Right lobe of liver (tissue), 6 donors: ENCODE measurements around the gene CRLF3. TPM values are rescaled to one million over a fixed set of nuclear protein-coding genes. Genes with fewer than 3 reads are reported as not detected.
"Not testable (repeated sequence)": the region's sequence is repeated elsewhere in the genome, so short reads cannot be mapped to it uniquely, and the experiment has no call there.

Experiments
- ATAC-seq, 4 donors: fragments of 200-7000 bp; cut with Tn5 transposase; one replicate each; pipeline ENCODE4 v1.9.1; 2020; ENCODE audit warnings: mild to moderate bottlenecking in 4 of 4, moderate library complexity in 4 of 4
- DNase-seq, 3 donors: peaks; one replicate each; pipeline ENCODE4 v3.0.0-alpha.2; 2020
- H3K27ac ChIP-seq, 3 donors: fragments of 200-600 bp; one replicate each; pipeline ENCODE4 v1.8.0; 2022
- H3K27me3 ChIP-seq, 2 donors: fragments of 200-600 bp; one replicate each; pipeline ENCODE4 v1.8.0; 2022
- H3K36me3 ChIP-seq, 4 donors: fragments of 200-600 bp; sonication (generic) in 1 of 4; one replicate each; pipeline versions ENCODE4 v1.5.1 to v1.8.0; 2017 to 2022; ENCODE audit warnings: control low read depth in 1 of 4
- H3K4me1 ChIP-seq, 4 donors: fragments of 200-600 bp; sonication (generic) in 1 of 4; one replicate each; pipeline versions ENCODE4 v1.5.1 to v1.8.0; 2017 to 2022; ENCODE audit warnings: control low read depth in 1 of 4
- H3K4me3 ChIP-seq, 3 donors: fragments of 200-600 bp; one replicate each; pipeline ENCODE4 v1.8.0; 2022
- H3K9me3 ChIP-seq, 4 donors: fragments of 200-600 bp; sonication (generic) in 1 of 4; one replicate each; pipeline versions ENCODE4 v1.5.1 to v1.8.0; 2017 to 2022; ENCODE audit warnings: control low read depth in 1 of 4
- POLR2A ChIP-seq: fragments of 450-650 bp; IDR thresholded peaks from one replicate; pipeline ENCODE4 v1.6.1; 2017; ENCODE audit warnings: antibody characterized with exemption, mild to moderate bottlenecking
- WGBS: methylation state at CpG from one replicate; pipeline ENCODE4 v1.1.6; 2018; ENCODE audit warnings: low coverage, low lambda C conversion rate; ENCODE audit not compliant: insufficient coverage; ENCODE audit errors: missing lambda C conversion rate; 5-methylcytosine and 5-hydroxymethylcytosine counted together
- intact Hi-C, 2 donors: fragments of 100-400 bp; cut with DNase I; formaldehyde crosslinking; loops; one replicate each; pipeline versions ENCODE4 v1.11.2 to v1.14.1; 2022
- total RNA-seq, 6 experiments: library from RNA; depleted of rRNA in 2 of 6; stranded (reverse); fragments of >200 nt in 2 of 6; fragmentation: NEBNext Ultra II Directional in 3 of 6; extraction: Animal tissue kit (Norgen Biotek cat#: 25700) in 3 of 6; gene quantifications; one replicate each; pipeline versions ENCODE4 v1.1.0 to v1.2.4, GENCODE V29; 2016 to 2023
- TF ChIP-seq, protein P1 (sequence below), 4 donors: fragments of 200-600 bp in 3 of 4; fragments of 450-650 bp in 1 of 4; IDR thresholded peaks; one replicate each; pipeline versions ENCODE4 v1.5.1 to v1.8.0; 2016 to 2022; ENCODE audit warnings: antibody characterized with exemption in 4 of 4, mild to moderate bottlenecking in 2 of 4
- donor health status: DM: no; HTN: yes; CAD: no.
- donor health status: DM: no; HTN: no; CAD: no.
- donor health status: DM: no; HTN: no; CAD: no.
- donor health status: DM: no; HTN: yes; CAD: no.
- donor health status: DM: no; HTN: yes; CAD: no.

CRLF3 gene
- total RNA-seq, 6 experiments from 2014 or later, result 2.4 to 6.7 (median 5.0) TPM

DNA sequence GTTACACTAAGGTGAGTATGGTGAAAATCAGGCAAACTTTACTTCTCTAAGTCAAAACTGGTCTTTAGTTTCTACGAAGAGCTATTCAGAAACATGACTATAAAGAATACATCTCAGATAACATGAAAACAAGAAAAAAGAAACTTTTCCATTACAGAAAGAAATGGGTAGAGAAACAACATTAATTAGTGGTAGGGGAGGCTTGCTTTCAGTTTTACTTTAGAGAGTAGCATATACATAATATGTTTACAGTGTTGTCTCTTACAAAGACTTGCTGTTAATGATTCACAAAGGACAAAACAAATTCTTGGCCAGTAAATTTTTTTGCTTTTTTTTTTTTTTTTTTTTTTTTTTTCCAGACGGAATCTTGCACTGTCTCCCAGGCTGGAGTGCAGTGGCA, 34.2 kb downstream of the CRLF3 start:
- WGBS, result 32% methylated on average over 2 of the region's 2 CpGs
- Histone ChIP-seq H3K4me1 (no peaks in the 10 kb centered on the region), H3K4me3 (no peak overlapping the region), H3K27me3 (no peaks in the 10 kb centered on the region), H3K36me3 (peaks cover 0 to 52% (median 16%) of the 10 kb centered on the region in 4 donors), H3K9me3 (no peaks in the 10 kb centered on the region), H3K27ac (peak overlapping the region in 1 of 3 donors; percentile 22)
- ATAC-seq (peak; percentile 45 to 69 (median 54)), DNase-seq (no peak)
- intact Hi-C loops, result no loop called here
- TF ChIP-seq, protein P1, sequence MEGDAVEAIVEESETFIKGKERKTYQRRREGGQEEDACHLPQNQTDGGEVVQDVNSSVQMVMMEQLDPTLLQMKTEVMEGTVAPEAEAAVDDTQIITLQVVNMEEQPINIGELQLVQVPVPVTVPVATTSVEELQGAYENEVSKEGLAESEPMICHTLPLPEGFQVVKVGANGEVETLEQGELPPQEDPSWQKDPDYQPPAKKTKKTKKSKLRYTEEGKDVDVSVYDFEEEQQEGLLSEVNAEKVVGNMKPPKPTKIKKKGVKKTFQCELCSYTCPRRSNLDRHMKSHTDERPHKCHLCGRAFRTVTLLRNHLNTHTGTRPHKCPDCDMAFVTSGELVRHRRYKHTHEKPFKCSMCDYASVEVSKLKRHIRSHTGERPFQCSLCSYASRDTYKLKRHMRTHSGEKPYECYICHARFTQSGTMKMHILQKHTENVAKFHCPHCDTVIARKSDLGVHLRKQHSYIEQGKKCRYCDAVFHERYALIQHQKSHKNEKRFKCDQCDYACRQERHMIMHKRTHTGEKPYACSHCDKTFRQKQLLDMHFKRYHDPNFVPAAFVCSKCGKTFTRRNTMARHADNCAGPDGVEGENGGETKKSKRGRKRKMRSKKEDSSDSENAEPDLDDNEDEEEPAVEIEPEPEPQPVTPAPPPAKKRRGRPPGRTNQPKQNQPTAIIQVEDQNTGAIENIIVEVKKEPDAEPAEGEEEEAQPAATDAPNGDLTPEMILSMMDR (IDR thresholded peaks at IDR 0.05), result no peak
- TF ChIP-seq POLR2A, result no peak

DNA sequence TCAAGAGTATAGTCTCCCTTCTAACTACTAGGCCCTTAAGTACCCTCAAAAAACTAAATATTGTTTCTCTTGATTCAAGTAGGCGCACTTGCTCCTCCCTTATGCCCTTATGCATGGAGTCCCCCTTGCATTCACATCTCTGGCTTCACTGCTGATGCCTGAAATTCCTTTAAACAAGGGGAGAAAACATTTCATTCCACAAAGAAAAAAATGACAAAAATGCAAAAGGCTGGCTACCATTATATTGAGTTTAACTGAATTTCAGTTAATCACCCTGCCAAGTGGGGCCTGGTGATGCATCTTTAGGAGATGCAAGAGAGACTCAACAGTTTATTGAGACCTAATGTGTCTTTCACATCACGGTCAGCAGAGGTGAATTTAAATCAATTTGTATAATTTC, 35.6 kb downstream of the CRLF3 start:
- no peak for DNase-seq
- TF ChIP-seq POLR2A, result no peak
- TF ChIP-seq, protein P1 (IDR thresholded peaks at IDR 0.05), result no peak
- 82% methylated on average over 2 of the region's 2 CpGs for WGBS
- H3K36me3 ChIP-seq, result peaks cover 0 to 45% (median 15%) of the 10 kb centered on the region in 4 donors
- intact Hi-C loops, result no loop called here
- H3K27ac ChIP-seq, result no peak overlapping the region
- no peaks in the 10 kb centered on the region for H3K27me3 ChIP-seq
- ATAC-seq, result no peak
- H3K4me1 ChIP-seq, result no peaks in the 10 kb centered on the region
- H3K9me3 ChIP-seq, result no peaks in the 10 kb centered on the region
- H3K4me3 ChIP-seq, result no peak overlapping the region

DNA sequence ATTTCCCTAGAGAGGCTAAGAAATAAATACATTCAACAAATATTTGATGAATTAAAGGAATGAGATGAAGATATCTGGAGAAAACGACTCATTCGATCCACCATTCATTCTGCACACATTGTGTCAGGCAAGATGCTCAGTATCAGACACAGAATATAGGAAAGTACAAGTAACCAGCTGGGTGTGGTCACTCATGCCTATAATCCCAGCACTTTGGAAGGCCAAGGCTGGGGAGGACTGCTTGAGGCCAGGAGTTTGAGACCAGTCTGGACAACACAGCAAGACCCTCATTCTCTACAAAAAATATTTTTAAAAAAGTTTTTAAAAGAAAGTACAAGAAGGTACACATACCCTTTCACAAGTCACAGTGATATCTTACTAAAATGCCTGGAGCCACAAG, 42.3 kb downstream of the CRLF3 start:
- no peak for TF ChIP-seq POLR2A
- TF ChIP-seq, protein P1 (IDR thresholded peaks at IDR 0.05), result no peak
- no peak overlapping the region for H3K4me3 ChIP-seq
- WGBS, result 85% methylated on average over 2 of the region's 2 CpGs
- ATAC-seq (no peak), DNase-seq (no peak)
- no peaks in the 10 kb centered on the region for H3K4me1 ChIP-seq
- H3K27ac ChIP-seq, result no peak overlapping the region
- no peaks in the 10 kb centered on the region for H3K27me3 ChIP-seq
- intact Hi-C loops, result no loop called here
- no peaks in the 10 kb centered on the region for H3K9me3 ChIP-seq
- peaks cover 0 to 18% (median 3%) of the 10 kb centered on the region in 4 donors for H3K36me3 ChIP-seq

DNA sequence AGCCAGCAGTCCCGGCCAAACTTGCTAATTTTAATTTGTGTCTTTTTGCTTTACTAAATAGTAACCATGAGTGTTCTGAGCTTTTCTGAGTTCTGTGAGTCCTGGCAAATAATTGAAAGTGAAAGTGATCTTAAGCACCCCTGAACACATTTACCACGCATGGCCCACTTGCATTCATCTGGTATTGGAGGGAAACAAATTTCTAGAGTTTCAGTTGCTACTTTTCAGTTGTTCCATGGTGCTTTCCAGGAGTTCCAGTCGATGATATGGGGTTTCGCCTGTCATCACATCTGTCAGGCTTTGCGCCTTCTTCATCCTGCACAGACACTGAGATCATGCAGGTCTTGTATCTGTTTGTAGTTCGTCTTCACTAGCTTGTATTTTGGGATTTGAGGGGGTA, 44.1 kb downstream of the CRLF3 start:
- Histone ChIP-seq H3K27ac (no peak overlapping the region), H3K4me3 (no peak overlapping the region), H3K4me1 (no peaks in the 10 kb centered on the region), H3K9me3 (no peaks in the 10 kb centered on the region), H3K36me3 (peaks cover 0 to 6% (median 2%) of the 10 kb centered on the region in 4 donors), H3K27me3 (no peaks in the 10 kb centered on the region)
- intact Hi-C loops, result no loop called here
- WGBS, result 90% methylated on average over 6 of the region's 6 CpGs
- TF ChIP-seq, protein P1 (IDR thresholded peaks at IDR 0.05), result no peak
- no peak for TF ChIP-seq POLR2A
- no peak for ATAC-seq
- no peak for DNase-seq

DNA sequence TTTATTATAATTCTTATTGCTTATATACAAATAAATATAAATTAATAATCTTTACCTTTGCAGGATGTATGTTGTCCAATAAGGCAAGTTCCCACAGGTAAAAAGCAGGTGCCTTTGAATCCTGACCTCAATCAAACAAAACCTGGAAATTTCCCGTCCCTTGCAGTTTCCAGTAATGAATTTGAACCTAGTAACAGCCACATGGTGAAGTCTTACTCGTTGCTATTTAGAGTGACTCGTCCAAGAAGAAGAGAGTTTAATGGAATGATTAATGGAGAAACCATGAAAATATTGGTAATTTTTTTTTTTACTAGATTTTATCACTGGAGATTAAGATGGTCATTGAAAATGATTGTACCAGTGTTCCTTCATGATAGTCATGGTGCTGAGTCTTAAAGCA, 55.7 kb downstream of the CRLF3 start:
- peaks cover 0 to 35% (median 7%) of the 10 kb centered on the region in 4 donors for H3K36me3 ChIP-seq
- WGBS, result 90% methylated on average over 3 of the region's 3 CpGs

DNA sequence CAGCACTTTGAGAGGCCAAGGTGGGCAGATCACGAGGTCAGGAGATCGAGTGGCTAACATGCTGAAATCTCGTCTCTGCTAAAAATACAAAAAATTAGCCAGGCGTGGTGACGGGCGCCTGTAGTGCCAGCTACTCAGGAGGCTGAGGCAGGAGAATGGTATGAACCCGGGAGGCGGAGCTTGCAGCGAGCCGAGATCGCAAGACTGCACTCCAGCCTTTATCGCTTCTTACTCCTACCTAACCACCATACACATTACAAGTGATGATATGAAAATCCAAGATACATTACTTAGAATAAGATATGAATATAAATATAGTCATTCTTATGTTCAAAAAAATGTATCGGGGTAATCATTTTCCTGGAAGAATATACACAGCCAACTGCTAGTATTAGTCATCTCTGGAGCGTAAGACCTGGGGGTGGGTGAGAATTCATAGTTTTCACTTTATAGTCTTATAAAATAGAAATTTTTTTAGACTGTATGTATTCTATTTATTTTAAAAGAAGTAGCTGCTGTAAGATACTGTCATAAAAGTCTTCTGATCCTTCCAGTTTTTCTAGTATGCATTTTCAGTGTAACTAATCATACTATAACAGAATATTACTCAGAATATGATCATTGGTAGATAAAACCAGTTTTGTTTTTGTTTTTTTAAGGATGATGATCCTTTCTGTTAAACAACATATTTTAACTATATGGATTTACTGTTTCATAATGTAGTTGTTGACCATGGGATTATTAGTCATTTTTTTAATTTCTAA, 56.7 kb downstream of the CRLF3 start:
- ATAC-seq, H3K27ac ChIP-seq, H3K9me3 ChIP-seq, H3K4me3 ChIP-seq, H3K4me1 ChIP-seq, DNase-seq, H3K27me3 ChIP-seq, intact Hi-C loops: not testable (repeated sequence)
- peaks cover 0 to 40% (median 7%) of the 10 kb centered on the region in 4 donors for H3K36me3 ChIP-seq
- WGBS, result 95% methylated on average over 13 of the region's 14 CpGs

More for the DNA sequence above, 55.7 kb downstream of the CRLF3 start:
- ATAC-seq, intact Hi-C loops, DNase-seq, H3K4me3 ChIP-seq, H3K4me1 ChIP-seq, H3K27ac ChIP-seq, H3K27me3 ChIP-seq, H3K9me3 ChIP-seq: not testable (repeated sequence)
